Kidney (tissue), 14 donors: ENCODE measurements around the gene EPHA5. TPM values are rescaled to one million over a fixed set of nuclear protein-coding genes. Genes with fewer than 3 reads are reported as not detected.

Experiments
- DNase-seq, 5 donors: peaks; one replicate each; pipeline ENCODE4 v3.0.0-alpha.2; 2013 to 2020
- FAIRE-seq: peaks from 2 replicates; lab custom pipeline; 2012; peaks lifted over from hg19 to GRCh38; lab: Jason Lieb, UNC
- H3K27ac ChIP-seq, 2 donors: one replicate each; pipeline ENCODE4 v1.7.0; 2013; ENCODE audit warnings: low read depth in 2 of 2, low read length in 2 of 2, inconsistent platforms in 1 of 2
- H3K27me3 ChIP-seq: one replicate; pipeline ENCODE4 v1.7.1; 2013; ENCODE audit warnings: low read length, inconsistent platforms; ENCODE audit not compliant: control insufficient read depth, insufficient read depth
- H3K36me3 ChIP-seq, 3 donors: one replicate each; pipeline versions ENCODE4 v1.7.0 to v1.7.1; 2013; ENCODE audit warnings: low read length in 3 of 3, control low read depth in 1 of 3, inconsistent platforms in 1 of 3; ENCODE audit not compliant: insufficient read depth in 3 of 3, control insufficient read depth in 2 of 3
- H3K4me1 ChIP-seq, 3 donors: one replicate each; pipeline versions ENCODE4 v1.7.0 to v1.7.1; 2013; ENCODE audit warnings: low read length in 3 of 3, inconsistent platforms in 1 of 3, low read depth in 1 of 3; ENCODE audit not compliant: control insufficient read depth in 2 of 3, insufficient read depth in 2 of 3
- H3K4me3 ChIP-seq, 3 donors: one replicate each; pipeline versions ENCODE4 v1.7.0 to v1.8.1; 2013; ENCODE audit warnings: low read length in 3 of 3, control low read depth in 1 of 3, inconsistent platforms in 1 of 3
- H3K9ac ChIP-seq, 3 donors: one replicate each; pipeline versions ENCODE4 v1.7.0 to v1.7.1; 2013; ENCODE audit warnings: low read length in 3 of 3, control low read depth in 1 of 3, inconsistent platforms in 1 of 3
- H3K9me3 ChIP-seq, 3 donors: one replicate each; pipeline versions ENCODE4 v1.7.0 to v1.7.1; 2013; ENCODE audit warnings: low read length in 3 of 3, control low read depth in 1 of 3, inconsistent platforms in 1 of 3; ENCODE audit not compliant: control insufficient read depth in 2 of 3, insufficient read depth in 1 of 3
- intact Hi-C: fragments of 100-400 bp; cut with DNase I; formaldehyde crosslinking; loops from one replicate; pipeline ENCODE4 v1.11.1; 2022
- polyA plus RNA-seq: library from polyadenylated mRNA; stranded (reverse); fragments of 350-450 nt; fragmentation: Illumina TruSeq; extraction: RNeasy Lipid Tissue Mini Kit (QIAGEN cat#74804); gene quantifications from one replicate; pipeline ENCODE4 v1.2.3, GENCODE V29; 2014; ENCODE audit warnings: low read depth, low replicate concordance; ENCODE audit not compliant: insufficient read depth
- total RNA-seq: library from RNA; stranded (reverse); fragmentation: NEBNext Ultra II Directional; extraction: Animal tissue kit (Norgen Biotek cat#: 25700); gene quantifications from one replicate; pipeline ENCODE4 v1.2.1, GENCODE V29; 2021
- TF ChIP-seq, protein P1 (sequence below): IDR thresholded peaks from 3 replicates; pipeline ENCODE4 v1.5.1; 2012; ENCODE audit warnings: mild to moderate bottlenecking, moderate library complexity, borderline replicate concordance; ENCODE audit not compliant: insufficient read depth; ENCODE audit errors: extremely low read depth
- donor health status: control.
- donor health status: control.
- donor health status: control.
- donor health status: control.
- donor health status: control.
- donor health status: DM: yes; HTN: yes; CAD: no.
- donor health status: Normal renal cell carcinoma (clear cell type).

Gene EPHA5
- total and polyA plus RNA-seq, 2 donors from 2014 or later: 0.22 TPM; not detected in 1

DNA sequence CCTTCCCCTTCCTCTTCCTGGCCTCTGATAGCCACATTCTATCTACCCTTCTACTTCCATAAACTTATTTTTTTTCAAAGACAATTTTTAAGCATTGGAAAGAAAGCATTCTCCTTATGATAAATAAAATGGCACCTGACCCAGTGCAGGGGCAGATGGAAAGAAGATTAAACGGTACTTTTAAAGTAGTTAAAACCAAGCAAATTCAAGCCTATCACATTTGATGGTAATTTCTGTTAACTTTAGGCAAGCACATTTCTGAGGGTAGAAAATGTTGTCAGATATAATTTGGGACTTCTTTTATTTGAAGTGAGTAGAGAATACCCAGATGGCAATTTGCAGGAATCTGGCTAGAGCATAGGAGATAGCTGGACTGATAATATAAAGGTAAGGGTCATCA lies 332.9 kb downstream of the EPHA5 start:
- Histone ChIP-seq H3K9me3 (no peaks in the 10 kb centered on the region), H3K27ac (no peak overlapping the region), H3K4me1 (no peaks in the 10 kb centered on the region), H3K36me3 (no peaks in the 10 kb centered on the region), H3K27me3 (no peaks in the 10 kb centered on the region), H3K9ac (no peak overlapping the region), H3K4me3 (no peak overlapping the region)
- no peak for DNase-seq
- intact Hi-C loops: no loop called here
- no peak for FAIRE-seq
- TF ChIP-seq, protein P1, sequence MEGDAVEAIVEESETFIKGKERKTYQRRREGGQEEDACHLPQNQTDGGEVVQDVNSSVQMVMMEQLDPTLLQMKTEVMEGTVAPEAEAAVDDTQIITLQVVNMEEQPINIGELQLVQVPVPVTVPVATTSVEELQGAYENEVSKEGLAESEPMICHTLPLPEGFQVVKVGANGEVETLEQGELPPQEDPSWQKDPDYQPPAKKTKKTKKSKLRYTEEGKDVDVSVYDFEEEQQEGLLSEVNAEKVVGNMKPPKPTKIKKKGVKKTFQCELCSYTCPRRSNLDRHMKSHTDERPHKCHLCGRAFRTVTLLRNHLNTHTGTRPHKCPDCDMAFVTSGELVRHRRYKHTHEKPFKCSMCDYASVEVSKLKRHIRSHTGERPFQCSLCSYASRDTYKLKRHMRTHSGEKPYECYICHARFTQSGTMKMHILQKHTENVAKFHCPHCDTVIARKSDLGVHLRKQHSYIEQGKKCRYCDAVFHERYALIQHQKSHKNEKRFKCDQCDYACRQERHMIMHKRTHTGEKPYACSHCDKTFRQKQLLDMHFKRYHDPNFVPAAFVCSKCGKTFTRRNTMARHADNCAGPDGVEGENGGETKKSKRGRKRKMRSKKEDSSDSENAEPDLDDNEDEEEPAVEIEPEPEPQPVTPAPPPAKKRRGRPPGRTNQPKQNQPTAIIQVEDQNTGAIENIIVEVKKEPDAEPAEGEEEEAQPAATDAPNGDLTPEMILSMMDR: no peak

DNA sequence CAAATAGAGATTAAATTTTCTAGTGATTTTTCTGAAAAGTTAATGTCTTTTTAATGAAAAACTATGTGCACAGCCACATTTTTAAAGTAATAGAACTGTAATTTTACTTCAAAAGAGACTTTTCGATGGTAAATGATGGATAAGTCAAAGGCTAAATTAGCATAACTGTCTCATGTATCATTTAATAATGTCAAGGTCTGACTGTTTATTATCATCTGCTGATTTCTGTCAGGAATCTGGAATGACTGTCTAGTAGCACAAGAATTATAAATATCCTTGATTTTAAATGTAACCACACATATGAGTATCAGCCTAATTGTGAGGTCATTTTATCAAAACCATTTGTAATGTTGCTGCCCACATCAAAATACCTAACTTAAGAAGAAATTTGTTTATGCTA lies 333.8 kb downstream of the EPHA5 start:
- DNase-seq: no peak
- intact Hi-C loops: no loop called here
- Histone ChIP-seq H3K4me3 (no peak overlapping the region), H3K9me3 (no peaks in the 10 kb centered on the region), H3K9ac (no peak overlapping the region), H3K36me3 (no peaks in the 10 kb centered on the region), H3K4me1 (no peaks in the 10 kb centered on the region), H3K27me3 (no peaks in the 10 kb centered on the region), H3K27ac (no peak overlapping the region)
- TF ChIP-seq, protein P1: no peak
- no peak for FAIRE-seq

DNA sequence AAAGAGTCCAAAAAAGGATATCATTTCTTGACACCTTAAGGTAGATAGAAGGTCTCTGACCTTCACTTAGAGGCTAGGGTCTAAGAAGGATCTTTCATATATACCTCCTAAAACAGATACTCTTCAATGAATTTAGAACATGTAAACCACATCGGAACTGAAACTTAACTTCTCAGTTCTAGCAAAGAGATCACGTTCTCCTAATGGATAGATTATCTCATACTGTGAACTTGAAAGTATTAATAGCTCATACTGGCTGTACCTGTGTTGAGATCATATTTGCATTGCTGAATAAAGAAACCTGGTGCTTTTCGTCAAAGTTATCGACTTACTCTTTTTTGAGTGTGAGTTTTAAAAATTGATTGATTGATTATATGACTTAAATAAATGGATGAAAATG lies 353.8 kb downstream of the EPHA5 start:
- no peaks in the 10 kb centered on the region for H3K27me3 ChIP-seq
- TF ChIP-seq, protein P1: no peak
- intact Hi-C loops: no loop called here
- no peak overlapping the region for H3K4me3 ChIP-seq
- no peaks in the 10 kb centered on the region for H3K4me1 ChIP-seq
- no peak for DNase-seq
- H3K9ac ChIP-seq: no peak overlapping the region
- no peaks in the 10 kb centered on the region for H3K9me3 ChIP-seq
- H3K36me3 ChIP-seq: no peaks in the 10 kb centered on the region
- H3K27ac ChIP-seq: no peak overlapping the region
- FAIRE-seq: no peak

DNA sequence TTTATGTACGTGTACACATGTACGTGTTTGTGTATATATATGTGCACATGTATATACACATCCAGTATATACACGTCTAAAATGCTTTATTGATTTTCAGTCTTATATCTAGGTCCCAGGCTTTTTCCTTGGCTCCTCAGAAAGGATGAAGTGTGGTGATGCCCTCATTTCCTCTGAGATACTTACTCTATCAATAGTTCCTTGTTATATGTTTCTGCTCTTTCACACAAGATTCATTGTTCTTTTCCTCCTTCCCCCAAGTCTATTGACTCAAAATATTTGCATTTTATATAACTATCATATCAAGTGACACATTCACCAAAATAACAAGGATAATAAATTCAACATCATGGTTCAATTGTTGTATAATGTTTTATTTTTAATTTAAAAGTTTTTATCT lies 359.2 kb downstream of the EPHA5 start:
- no peaks in the 10 kb centered on the region for H3K27me3 ChIP-seq
- H3K9me3 ChIP-seq: no peaks in the 10 kb centered on the region
- FAIRE-seq (no peak), DNase-seq (no peak)
- TF ChIP-seq, protein P1: no peak
- no peaks in the 10 kb centered on the region for H3K36me3 ChIP-seq
- intact Hi-C loops: no loop called here
- H3K4me1 ChIP-seq: no peaks in the 10 kb centered on the region
- no peak overlapping the region for H3K27ac ChIP-seq
- H3K4me3 ChIP-seq: no peak overlapping the region
- H3K9ac ChIP-seq: no peak overlapping the region
